ENCODE data around the gene UGCG.

DNA sequence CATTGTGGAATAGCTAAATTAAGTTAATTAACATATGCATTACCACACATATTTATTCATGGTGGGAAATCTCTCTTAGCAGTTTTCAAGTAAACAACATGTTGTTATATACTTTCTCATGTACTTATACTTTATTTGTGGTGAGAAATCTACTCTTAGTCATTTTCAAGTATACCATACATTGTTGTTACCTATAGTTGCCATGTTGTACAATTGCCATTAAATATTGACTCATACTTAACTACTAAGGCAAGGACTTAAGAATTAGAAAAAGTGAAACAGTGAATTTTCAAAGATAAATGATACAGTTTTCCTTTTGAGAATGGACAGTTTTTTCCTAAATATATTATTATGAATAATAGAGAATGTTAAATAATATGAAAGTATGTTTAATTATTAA lies 27.7 kb downstream of the UGCG start:
- TF ChIP-seq CTCF (IDR thresholded peaks at IDR 0.05), result no peak
- no peak for TF ChIP-seq POLR2A (IDR thresholded peaks at IDR 0.05)
- TF ChIP-seq POLR2AphosphoS5 (IDR thresholded peaks at IDR 0.05; ENCODE audit: insufficient read depth in 1 of 2, low read depth in 1 of 2), result no peak
